BE2C (cell line): ENCODE measurements around the gene TMEM252.

Source experiments
- DNase-seq: peaks from one replicate; pipeline ENCODE4 v3.0.0-alpha.2; 2020
- H3K27me3 ChIP-seq: fragments of 250-450 bp; sonication (Bioruptor Pico); 2 replicates; pipeline ENCODE4 v1.5.1; 2020; ENCODE audit warnings: mild to moderate bottlenecking
- H3K36me3 ChIP-seq: fragments of 250-450 bp; sonication (Bioruptor Pico); 2 replicates; pipeline ENCODE4 v1.5.1; 2020; ENCODE audit warnings: mild to moderate bottlenecking
- H3K4me1 ChIP-seq: fragments of 250-450 bp; sonication (Bioruptor Pico); 2 replicates; pipeline ENCODE4 v1.5.1; 2020
- H3K4me3 ChIP-seq: 2 replicates; pipeline ENCODE4 v1.5.1; 2011; ENCODE audit warnings: low read depth, low read length
- H3K9me3 ChIP-seq: fragments of 250-450 bp; sonication (Bioruptor Pico); 2 replicates; pipeline ENCODE4 v1.5.1; 2020
- TF ChIP-seq, protein P1 (sequence below): IDR thresholded peaks from 2 replicates; pipeline ENCODE4 v1.5.1; 2012; ENCODE audit warnings: mild to moderate bottlenecking, low read depth, low read length

TMEM252 gene

DNA sequence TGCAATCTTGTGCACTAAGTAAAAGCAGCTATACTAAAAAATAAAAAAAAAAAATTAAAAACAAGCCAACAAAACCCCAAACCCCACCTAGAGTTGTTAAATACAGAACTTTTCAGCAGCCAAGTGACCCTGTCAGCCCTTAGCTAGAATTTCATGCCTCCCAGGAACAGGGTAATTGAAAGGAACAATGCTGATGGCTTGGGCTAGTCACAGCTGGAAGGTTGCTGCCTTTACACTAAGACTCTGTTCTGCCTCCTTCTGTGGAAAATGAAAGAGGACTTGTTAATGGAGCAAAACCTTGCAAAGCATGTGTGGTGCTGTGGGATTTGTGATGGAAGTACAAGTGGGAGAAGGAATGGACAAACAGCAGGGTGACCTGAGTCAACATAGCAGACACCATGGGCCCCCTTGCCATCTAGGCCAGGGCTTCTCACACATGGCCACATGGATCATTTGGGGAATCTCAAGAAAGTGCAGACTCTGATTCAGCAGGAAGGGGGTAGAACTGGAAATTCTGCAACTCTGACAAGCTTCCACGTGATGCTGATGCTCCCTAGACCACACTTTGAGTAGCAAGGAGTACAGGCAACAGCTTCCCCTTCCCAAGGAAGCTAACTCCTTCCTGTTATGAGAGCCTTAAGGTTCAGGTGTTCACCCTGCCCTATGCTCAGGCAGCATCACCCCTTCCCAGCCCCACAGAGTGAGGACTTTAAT is 14.9 kb upstream of the TMEM252 start:
- Histone ChIP-seq H3K4me1 (no peaks in the 10 kb centered on the region), H3K27me3 (no peaks in the 10 kb centered on the region), H3K9me3 (no peaks in the 10 kb centered on the region), H3K36me3 (no peaks in the 10 kb centered on the region), H3K4me3 (no peak overlapping the region)
- TF ChIP-seq, protein P1, sequence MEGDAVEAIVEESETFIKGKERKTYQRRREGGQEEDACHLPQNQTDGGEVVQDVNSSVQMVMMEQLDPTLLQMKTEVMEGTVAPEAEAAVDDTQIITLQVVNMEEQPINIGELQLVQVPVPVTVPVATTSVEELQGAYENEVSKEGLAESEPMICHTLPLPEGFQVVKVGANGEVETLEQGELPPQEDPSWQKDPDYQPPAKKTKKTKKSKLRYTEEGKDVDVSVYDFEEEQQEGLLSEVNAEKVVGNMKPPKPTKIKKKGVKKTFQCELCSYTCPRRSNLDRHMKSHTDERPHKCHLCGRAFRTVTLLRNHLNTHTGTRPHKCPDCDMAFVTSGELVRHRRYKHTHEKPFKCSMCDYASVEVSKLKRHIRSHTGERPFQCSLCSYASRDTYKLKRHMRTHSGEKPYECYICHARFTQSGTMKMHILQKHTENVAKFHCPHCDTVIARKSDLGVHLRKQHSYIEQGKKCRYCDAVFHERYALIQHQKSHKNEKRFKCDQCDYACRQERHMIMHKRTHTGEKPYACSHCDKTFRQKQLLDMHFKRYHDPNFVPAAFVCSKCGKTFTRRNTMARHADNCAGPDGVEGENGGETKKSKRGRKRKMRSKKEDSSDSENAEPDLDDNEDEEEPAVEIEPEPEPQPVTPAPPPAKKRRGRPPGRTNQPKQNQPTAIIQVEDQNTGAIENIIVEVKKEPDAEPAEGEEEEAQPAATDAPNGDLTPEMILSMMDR = no peak
- DNase-seq = no peak

DNA sequence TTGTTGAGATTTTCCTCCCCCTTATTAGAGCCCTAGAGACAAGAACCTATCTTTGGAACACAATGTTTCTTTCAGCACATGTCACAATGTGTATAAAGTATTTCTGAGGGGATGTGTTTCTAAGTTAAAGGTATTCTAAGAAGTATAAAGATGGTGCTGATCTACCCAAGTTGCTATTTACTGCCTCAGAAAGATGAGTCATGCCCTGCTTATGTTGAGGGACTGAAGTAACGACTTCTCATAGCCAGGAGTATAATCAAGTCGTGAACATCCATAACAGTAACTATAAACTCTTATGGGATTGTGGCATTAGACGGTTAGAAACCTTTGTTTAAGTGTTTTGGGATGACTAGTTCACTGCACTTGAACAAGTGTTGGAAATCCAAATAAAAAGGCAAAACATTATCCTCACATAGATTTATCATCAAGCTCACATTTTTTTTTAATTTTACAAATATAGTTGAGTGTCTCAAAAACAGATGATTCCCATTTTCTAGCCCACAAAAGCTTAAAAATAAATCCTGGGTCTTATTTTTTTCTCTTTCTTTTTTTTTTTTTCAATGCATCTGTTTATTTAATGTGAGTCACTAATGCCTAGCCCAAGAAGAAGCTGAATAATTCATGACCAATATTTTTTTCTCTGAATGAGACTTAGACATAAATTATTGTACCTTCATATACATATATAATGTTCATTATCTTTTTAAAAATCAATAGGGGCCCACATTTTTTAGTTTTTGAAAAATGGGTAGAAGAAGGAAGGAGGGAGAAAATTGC is 12.2 kb upstream of the TMEM252 start:
- TF ChIP-seq, protein P1 = no peak
- Histone ChIP-seq H3K36me3 (no peaks in the 10 kb centered on the region), H3K4me1 (no peaks in the 10 kb centered on the region), H3K4me3 (no peak overlapping the region), H3K27me3 (no peaks in the 10 kb centered on the region), H3K9me3 (no peaks in the 10 kb centered on the region)
- DNase-seq = no peak

DNA sequence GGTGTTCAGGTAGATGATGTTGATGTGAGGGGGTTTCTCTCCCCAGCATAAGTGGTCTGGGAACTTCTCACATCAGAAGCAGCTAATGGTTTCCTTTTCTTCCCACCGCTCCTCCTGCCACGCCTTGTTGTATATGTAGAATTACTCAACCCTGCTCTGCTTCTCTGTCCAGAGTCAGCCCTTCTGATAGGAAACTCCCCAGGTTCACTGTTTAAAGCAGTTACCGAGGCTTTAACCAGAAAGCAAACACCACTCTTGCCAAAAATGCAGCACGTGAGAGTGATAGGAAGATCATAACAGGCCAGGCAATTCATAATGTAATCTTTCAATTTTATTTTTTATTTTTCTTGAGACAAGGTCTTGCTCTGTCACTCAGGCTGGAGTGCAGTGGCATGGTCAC is 10.5 kb upstream of the TMEM252 start:
- no peak overlapping the region for H3K4me3 ChIP-seq
- no peaks in the 10 kb centered on the region for H3K27me3 ChIP-seq
- H3K9me3 ChIP-seq = no peaks in the 10 kb centered on the region
- H3K4me1 ChIP-seq = no peaks in the 10 kb centered on the region
- no peak for DNase-seq
- TF ChIP-seq, protein P1 = no peak
- no peaks in the 10 kb centered on the region for H3K36me3 ChIP-seq

DNA sequence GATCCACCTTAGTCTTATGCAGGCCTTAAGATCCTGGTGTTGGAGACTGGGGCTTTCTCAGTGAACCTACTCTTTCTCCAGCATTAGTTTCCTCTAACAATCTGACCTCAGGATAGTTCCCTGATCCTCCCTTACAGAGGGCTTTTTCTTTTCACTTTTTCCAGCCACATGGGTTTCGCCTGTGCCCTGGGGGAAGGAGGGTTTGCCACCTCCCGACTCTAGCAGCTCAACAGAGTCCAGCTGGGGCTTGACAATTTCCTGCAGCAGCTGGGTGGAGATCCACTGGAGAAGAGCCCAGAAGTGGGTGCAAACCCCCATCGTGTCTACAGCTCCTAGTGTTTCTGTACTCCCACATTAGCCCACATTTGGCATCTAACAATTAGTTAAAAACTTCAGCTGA is 7.6 kb upstream of the TMEM252 start:
- H3K4me1 ChIP-seq = no peaks in the 10 kb centered on the region
- TF ChIP-seq, protein P1 = no peak
- H3K36me3 ChIP-seq = no peaks in the 10 kb centered on the region
- no peak overlapping the region for H3K4me3 ChIP-seq
- H3K9me3 ChIP-seq = no peaks in the 10 kb centered on the region
- H3K27me3 ChIP-seq = no peaks in the 10 kb centered on the region
- DNase-seq = no peak

DNA sequence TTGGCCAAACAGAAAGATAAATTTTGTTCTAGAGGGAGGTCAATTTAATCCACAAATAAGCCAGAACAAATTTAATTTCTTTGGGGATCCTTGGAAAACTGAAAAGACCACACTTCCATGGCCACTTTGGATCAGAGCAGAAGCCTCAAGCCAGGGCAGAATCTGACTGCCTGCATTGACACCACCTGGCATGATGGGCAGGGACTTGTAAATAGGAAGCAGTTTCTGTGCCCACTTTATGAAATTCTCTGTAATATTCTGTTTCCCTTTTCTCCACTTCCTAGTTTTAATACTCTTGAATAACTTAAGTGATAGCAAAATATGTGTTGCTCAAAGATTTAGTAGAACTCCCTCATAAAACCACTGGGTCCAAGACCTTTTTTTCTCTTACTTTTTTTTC is 6.7 kb upstream of the TMEM252 start:
- H3K4me1 ChIP-seq = no peaks in the 10 kb centered on the region
- H3K4me3 ChIP-seq = no peak overlapping the region
- TF ChIP-seq, protein P1 = no peak
- H3K36me3 ChIP-seq = no peaks in the 10 kb centered on the region
- DNase-seq = no peak
- no peaks in the 10 kb centered on the region for H3K9me3 ChIP-seq
- no peaks in the 10 kb centered on the region for H3K27me3 ChIP-seq
